GM18907 (cell line): Measurements from ENCODE around the gene GPR3.
"Not testable (repeated sequence)": the region's sequence is repeated elsewhere in the genome, so short reads cannot be mapped to it uniquely, and the experiment has no call there.

ENCODE experiments used
- ATAC-seq: cut with Tn5 transposase; IDR thresholded peaks from one replicate; pipeline ENCODE4 v1.9.1; 2021; ENCODE audit warnings: mild to moderate bottlenecking, moderate library complexity; ENCODE audit not compliant: unreplicated experiment

GPR3 gene

DNA sequence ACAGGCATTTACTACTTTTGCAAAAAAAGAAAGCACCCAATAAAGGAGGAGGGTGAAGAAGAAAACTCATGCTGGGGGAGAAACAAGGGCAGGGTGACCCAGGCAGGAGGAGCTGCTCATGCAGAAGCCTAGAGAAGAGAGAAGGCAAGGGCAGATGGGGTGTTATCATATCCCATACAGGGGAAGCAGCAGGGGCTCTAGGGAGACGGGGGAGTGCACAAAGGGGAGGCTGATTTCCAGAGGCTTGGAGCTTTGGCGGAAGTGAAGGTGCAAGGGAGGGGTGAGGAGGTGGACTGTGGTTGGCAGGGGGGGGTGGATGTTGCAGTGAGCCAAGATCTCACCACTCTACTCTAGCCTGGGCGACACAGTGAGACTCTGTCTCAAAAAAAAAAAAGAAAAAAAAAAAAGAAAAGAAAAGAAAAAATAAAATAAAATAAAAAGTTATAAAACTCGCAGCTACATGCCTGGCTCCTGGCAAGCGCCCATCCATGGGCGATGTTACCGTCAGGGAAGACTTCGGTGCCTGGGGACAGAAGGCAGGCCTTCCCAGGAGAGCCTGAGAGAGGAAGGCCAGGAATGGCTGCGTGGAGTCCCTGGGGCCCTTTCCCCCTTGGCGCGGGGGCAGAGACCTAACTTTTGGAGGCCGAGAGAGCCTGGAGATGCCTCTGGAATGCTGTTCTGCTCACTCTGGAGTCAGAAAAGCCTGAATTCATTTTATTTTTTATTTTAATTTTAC lies 14.5 kb upstream of the GPR3 start:
- no peak for ATAC-seq

DNA sequence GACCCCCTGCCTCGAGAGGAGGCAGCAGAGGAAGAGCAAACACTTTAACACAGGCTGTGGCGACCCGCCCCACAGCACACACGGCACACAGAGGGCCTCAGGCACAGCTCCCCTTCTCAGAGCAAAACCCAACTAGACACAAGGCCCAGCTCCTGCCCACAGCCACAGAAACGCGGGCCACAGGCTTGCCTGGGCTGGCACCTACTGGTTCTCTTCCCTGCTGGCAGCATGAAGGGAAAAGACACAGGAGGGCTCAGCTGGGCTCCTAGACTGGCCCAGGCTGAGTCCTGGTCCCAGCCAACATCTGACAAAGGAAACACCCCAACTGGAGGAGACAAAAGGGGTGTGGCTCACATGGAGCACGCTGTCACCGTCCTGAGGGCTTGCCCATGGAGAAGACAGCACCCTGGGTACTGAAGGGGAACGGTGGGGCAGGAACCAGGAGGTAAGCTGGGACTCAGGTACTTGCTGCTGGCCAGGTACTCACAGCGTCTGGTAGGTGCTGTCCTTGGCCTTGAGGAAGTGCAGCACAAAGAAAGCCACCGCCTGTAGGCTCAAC lies 12.8 kb upstream of the GPR3 start:
- ATAC-seq: no peak

DNA sequence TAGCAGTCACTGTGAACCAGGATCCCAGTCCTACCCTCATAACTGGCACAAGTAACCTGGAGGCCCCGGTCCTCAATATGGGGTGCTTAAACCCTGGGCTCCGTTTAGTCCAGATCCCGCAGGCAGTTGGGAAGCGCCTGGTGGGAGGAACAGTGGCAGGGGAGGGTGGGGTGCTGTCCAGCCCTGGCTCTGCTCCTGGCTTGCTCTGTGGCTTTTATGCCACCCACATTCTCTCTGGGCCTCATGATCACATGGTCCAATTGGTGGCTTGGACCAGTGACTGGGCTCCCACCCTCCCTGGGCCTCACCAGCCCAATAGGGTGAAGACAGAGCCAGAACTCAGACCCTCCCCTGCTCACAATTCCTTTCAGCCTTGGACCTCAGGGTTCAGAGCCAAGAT lies 12.2 kb upstream of the GPR3 start:
- no peak for ATAC-seq

DNA sequence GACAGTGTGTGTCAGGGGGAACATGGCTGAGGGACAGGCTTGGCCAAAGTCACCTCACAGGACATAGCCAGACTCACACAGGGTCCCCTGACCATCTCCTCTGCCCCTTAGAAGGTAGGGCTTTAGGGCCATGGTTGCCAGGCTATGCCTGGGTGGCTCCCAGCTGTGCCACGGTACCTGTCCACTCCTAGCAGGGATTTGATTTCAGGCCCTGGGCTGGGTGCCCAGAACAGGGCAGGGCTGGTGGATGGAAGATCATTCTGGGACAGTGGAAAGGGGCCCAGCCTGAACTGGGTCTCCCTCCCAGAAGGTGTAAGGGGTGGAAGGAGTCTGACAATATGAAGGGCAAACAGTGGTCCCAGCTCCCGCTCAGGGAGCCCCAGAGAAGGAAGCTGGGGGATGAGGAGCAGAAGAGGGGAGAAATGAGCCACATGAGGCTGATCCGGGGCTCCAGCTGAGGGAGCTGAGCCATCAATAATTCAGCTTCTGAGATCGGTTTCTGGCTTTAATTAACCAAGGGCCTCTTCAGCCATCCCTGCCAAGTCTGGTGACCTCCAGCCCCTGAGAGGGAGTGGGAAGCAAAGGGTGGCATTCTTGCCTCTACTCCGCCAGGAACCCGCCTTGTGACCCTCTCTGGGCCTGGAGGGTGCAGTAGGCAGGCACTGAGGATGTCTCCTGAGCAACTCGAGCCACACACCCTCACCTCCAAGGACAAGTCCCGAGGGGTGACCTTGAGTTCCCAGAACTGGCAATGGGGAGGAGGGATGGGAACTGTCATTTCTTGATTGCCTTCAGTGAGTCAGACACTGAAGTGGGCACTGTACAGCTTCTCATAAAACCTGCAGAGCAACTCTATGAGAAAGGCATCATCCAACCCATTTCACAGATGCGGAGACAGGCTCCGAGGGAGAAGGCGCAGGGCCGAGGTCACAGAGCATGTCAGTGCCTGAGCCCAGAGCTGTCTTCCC lies 11.4 kb upstream of the GPR3 start:
- ATAC-seq: no peak

DNA sequence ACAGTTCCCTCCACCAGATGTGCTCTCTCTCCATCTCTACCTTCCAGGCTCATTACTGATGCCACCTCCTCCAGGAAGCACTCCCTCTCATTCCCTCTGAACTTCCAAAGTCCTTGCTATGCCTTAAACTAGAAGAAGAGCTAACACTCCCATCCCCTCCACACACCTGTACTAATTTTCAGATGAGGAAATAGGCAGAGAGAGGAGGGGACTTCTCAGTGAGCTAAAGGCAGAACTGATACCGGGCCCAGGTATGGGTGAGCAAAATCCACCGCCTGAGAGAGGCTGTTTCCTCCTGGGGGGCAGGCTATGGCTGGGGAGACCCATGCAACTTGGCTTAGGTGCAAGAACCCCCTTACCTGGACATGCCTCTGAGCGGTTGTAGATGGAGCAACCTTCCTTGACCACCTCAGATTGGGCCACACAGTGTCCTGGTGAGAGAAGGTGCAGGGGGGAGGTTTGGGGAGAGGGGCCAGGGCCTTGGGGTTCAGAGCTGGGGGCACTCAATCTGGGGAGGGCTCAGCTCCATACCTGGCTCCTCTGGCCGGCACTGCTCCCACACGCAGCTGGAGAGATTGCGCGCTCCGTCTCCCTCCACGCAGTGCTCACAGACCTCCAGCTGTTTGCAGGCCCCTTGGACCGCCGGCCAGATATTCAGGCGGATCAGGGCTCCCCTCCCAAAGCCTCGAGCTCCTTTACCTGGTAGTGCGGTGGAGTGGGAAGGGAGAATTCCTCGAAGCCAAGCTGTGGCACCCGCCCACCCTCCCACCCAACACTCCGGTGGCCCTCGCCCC lies 10.3 kb upstream of the GPR3 start:
- ATAC-seq: no peak

DNA sequence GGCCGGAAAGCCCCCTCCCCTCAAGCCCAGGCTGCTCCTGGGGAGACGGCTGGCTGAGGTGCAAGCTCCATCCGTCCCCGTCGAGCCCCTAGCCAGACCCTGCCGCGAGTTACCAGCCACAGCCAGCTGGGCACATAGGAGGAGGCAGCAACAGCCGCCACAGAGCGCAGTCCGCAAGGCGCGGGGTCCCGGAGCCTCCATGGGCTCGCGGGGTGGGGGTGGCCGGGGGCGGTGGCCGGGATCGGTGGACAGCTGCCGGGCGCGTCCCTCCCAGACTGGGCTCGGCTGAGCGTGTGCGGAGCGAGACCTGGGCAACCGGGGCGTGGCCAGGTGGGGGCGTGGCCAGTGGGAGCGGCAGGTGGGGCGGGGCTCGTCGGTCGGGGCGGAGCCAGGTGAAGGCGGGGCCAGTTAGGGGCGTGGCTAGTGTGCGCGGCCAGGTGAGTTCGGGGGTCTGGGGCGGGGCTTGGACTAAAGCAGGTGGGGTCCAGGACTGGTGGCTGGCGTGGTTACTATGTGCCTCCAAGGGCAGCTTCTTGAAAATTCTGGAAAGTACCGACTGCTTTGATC lies 9.3 kb upstream of the GPR3 start, which contains the start of gene CD164L2:
Gene CD164L2 (minus strand): TSS at position 295 of the 567 bp plus-strand sequence. CDS start 94 bp downstream, at position 201.
- no peak for ATAC-seq

DNA sequence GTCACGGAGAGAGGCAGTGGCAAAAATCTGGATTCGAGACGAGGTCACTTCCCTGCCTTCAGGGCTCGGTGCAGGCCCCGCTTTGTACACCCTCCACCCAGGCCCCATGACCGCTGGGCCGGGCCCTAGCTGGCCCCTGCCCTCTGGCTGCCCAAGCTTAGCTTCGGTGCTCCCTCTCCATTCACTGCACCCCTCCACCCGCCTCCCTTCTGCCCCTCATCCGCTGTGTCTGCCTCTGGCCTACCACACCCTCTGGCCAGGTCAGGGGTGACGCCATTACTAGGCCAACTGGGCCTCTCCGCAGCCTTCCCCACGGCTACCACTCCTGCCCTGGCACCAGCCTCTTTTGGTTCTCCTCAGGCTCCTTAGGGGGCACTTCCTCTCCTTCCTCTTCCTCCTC lies 8.8 kb upstream of the GPR3 start:
- ATAC-seq: no peak

DNA sequence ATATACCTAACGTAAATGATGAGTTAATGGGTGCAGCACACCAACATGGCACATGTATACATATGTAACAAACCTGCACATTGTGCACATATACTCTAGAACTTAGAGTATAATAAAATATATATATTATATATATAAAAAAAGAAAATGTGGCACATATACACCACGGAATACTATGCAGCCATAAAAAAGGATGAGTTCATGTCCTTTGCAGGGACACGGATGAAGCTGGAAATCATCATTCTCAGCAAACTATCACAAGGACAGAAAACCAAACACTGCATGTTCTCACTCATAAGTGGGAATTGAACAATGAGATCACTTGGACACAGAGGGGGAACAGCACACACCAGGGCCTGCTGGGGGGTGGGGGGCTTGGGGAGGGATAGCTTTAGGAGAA lies 7.6 kb upstream of the GPR3 start:
- ATAC-seq: not testable (repeated sequence)

DNA sequence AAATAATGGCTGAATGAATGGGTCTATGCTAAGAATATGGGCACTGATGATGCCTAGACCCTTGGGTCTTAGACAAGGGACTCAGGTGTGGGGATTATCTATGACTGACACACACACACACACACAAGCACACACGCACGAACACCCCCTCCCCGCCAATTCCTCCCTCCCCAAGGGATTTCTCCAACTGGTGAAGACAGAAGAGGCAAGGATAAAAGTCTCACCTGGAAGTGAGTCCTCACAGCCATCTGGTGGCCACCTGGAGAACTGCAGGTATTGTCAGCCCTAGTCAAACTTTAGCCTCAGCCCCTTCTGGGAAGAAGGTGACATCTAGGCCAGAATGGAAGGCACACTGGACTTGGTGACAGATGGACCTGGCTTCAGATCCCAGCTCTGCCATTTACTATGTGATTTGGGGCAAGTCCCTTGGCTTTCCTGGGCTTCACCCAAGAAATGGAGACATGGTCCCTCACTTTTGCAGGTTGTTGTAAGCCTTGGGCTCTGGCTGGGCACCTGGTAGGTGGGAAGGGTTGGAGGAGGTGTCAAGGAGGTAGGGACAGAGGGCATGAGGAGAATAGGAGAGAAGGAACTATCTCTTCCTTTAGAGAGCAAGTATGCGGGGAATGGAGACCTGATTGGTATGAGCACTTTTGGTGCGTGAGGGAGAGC lies 4.0 kb upstream of the GPR3 start:
- no peak for ATAC-seq

DNA sequence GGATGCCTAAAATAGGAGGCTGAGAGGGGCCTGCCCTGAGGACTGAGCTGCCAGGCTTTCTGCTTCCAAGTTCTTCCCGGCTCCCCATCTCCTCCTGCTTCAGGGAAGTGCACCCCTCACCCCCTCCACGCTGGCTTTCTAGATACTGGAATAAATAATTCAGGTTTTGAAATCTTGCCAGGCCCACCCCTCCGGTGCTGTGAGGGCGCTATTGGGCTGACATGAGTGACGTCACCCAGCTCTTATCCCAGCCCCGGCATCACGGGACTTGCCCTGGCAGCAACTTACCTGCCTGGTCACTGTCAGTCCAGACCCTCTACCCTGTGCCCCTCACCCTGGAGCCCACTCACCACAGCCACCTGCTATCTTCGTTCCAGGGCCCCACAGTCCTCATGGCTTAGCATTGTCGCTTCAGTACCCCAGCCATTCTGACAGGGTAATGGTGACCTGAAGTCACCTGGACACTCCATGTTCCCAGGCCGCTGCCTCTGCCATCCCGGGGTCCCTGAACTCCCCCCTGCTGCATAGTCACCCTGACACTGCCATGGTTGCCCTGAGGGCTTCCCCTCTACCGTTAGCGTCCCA lies 819 bp upstream of the GPR3 start:
- ATAC-seq: no peak

DNA sequence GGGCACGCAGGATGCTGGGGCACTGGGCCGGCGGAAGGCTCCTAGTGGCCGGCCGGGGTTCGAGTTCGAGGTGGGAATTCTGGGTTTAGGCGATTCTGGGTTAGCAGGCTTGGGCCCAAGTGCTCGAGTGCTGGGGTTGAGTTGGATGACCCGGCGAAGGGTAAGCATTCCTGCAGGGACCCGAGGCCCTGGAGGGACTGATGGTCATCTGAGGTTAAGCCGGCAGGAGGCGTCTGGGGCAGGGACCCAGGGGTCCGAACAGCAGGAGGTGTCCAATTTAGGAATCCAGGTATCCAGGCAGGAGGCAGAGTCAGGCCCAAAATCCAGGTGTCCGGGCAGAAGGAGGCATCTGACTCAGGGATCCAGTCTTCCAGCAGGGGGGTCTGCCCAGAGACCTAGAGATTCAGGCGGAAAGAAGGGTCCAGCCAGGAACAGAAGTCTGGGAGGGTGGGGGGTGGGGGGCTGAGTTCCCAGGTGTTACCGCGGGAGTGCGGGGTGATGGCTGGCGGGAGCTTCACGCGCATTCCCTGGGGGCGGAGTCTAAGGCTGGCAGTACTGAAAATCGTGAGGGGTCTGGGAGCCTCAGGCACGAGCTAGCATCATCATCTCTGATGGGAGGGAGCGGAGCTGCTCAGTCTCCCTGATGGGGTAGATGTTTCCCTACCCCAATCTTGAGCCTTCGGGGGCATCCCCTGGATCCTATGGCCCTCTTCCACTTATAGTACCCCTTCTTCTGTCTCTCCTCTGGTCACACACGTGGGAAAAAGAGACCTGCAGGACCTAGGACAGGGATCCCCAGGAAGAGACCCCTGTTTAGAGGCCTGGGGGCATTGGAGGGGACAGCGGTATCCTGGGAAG lies 585 bp downstream of the GPR3 start:
- no peak for ATAC-seq

DNA sequence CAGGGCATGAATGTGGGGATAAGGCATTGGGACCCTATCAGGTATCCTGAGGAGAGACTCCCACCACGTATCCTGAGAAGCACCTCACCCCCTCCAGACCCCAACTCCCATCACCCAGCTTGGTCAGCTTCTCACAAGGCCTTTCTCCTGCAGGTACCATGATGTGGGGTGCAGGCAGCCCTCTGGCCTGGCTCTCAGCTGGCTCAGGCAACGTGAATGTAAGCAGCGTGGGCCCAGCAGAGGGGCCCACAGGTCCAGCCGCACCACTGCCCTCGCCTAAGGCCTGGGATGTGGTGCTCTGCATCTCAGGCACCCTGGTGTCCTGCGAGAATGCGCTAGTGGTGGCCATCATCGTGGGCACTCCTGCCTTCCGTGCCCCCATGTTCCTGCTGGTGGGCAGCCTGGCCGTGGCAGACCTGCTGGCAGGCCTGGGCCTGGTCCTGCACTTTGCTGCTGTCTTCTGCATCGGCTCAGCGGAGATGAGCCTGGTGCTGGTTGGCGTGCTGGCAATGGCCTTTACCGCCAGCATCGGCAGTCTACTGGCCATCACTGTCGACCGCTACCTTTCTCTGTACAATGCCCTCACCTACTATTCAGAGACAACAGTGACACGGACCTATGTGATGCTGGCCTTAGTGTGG lies 1.3 kb downstream of the GPR3 start:
- no peak for ATAC-seq

DNA sequence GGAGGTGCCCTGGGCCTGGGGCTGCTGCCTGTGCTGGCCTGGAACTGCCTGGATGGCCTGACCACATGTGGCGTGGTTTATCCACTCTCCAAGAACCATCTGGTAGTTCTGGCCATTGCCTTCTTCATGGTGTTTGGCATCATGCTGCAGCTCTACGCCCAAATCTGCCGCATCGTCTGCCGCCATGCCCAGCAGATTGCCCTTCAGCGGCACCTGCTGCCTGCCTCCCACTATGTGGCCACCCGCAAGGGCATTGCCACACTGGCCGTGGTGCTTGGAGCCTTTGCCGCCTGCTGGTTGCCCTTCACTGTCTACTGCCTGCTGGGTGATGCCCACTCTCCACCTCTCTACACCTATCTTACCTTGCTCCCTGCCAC lies 1.8 kb downstream of the GPR3 start:
- no peak for ATAC-seq

DNA sequence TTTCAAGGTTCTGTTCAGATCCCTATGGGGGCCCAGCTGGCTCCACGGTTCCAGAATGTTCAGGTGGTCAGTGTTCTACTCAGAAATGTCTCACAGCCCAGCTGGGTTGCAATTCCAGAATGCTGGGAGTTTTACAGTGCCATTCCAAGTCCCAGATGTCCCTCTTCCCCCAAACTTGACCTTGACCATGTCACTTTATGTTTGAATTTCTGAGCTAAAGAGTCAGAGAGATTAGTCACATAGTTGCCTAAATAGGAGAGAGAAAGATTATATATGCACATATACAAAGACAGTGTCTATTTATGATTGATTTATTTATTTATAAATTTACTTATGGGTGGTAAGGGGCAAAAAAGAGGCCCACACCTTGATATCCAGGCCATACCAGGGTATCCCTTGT lies 2.5 kb downstream of the GPR3 start:
- no peak for ATAC-seq

DNA sequence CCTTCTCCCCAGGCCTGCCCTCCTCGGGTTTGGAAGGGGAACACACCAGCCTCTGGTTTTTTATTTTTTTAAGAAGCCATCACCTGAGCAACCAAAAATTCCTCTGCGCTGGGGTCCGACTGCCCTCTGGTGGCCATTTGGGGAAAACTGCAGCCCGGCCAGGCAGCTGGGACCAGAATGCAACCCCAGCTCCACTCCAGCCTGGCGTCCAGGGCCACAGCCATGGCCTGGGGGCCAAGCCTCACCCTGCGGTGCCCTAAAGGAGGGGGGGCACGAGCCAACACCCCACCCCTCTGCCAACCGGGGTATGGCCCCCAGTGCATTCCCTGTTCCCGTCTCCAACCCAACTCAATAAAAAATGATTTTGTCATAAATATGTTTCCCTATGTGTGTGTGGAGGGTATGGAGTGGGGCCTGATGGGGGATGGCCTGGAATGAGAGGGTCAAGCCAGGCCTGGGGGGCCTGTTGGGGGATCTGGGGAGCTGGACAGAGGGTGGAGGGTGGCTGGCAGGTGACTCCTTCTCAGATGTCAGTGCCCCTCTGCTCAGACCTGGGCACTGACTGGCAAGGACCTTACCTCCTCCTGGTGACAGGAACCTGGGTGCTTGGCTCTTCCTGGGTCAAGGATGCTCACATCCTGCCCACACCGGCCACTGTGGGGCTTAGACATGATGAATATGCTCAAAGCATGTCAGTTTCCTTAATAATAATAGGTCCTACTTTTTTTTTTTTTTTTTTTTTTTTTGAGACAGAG lies 3.2 kb downstream of the GPR3 start:
- ATAC-seq: no peak

DNA sequence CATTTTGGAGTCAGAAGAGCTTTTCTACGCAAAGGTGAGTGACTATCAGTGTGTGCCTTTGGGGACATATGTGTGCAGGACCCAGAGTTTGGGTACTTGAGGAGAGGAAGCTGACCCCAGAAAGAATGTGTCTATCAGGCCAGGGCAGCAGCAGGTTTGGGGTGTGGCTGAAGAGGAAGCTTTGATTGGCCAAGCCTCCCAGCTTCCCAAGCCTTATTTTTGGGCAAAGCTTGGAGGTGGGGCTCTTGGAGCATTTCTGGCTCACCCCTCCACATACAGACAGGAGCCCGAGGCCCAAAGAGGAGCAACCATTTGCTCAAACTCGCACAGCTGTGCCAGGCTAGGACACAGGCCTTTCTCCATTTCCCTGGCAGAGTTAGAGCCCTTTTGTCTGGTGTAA lies 4.7 kb downstream of the GPR3 start:
- no peak for ATAC-seq

DNA sequence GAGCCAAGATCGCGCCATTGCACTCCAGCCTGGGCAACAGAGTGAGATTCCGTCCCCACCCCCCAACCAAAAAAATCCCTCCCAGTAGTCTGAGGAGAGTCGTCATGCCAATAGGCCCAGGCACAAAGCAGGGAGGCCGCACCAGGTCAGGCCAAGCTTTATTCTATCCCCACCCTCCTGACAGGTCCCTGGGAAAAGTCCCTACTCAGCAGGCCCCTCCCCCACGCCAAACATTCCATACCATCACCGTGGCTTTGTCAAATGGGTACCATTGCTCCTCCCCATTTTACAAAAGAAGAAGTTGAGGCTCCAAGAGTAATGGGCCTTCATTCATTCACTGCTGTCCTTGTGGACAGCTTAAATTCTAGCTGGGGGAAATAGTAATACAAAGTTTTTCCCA lies 5.3 kb downstream of the GPR3 start:
- no peak for ATAC-seq
